ENCODE data around the gene ULK4. TPM values are rescaled to one million over a fixed set of nuclear protein-coding genes. Genes with fewer than 3 reads are reported as not detected.

The ULK4 gene
- total RNA-seq, 2 experiments from 2014 or later: 9.5 to 10.8 TPM

DNA sequence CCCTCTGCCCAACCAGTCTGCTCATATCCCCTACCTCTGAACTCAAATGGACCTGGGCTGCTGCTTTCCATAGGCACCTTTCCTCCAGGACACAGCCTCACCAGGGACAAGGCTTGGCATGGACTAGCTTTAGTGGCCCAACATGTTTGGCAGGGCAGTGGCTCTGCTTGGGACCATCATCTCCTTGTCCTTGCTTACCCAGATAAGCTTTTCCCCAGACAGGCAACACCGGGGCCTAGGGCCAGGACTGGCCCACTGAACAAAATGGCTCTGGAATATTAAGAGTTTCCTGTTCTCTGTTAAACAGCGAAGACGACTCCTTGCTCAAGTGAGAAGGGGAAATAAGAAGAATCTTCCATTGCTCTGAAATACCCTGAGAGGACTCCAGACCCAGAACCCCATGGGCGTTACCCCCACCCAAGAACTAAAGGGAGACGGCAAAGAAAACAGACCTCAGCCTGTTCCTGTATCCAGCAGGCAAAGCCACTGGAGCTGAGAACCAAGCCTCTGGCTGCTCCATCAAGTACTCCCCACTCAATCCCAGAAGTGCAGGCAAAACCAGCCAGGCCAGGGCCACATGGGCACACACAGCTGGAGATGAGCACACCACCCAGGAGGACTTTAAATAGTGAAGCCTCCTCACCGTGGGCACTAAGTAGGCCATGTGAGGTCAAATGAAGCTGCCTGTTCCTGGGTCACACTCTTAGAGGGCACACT lies 717.1 kb downstream of the ULK4 start:
- H3K36me3 Mint-ChIP-seq: peaks cover 6% of the 10 kb centered on the region
- CTCF ChIA-PET: no interaction called here
- POLR2A ChIA-PET: no interaction called here
- no peaks in the 10 kb centered on the region for H3K9me3 Mint-ChIP-seq
- H3K4me1 Mint-ChIP-seq (ENCODE audit: low read depth): no peaks in the 10 kb centered on the region
- intact Hi-C loops (cut with micrococcal nuclease): no loop called here
- no peak overlapping the region for H3K4me3 Mint-ChIP-seq
- no peak for DNase-seq
- H3K27me3 Mint-ChIP-seq: no peaks in the 10 kb centered on the region
- H3K27ac Mint-ChIP-seq: no peak overlapping the region

DNA sequence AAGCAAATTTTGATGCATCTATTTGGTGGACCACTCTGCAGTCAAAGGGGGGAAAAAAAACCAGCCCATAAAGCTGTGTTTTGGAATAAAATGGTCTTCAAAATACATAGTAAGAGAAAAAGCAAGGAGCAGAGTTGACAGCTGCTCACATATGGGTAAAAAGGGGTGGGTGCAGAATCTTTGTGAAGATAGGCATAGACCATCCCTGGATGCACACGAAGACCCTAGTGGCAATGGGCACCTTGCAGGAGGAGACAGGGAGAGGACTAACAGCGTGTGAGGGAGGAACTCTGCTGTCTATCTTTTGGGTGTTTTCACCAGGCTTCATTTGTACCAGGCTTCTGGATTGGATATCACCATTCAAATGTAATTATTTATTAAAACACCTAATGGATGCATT lies 718.7 kb downstream of the ULK4 start:
- Mint-ChIP-seq H3K36me3 (peaks cover 21% of the 10 kb centered on the region), H3K4me1 (ENCODE audit: low read depth) (no peaks in the 10 kb centered on the region), H3K27ac (no peak overlapping the region), H3K4me3 (no peak overlapping the region), H3K27me3 (no peaks in the 10 kb centered on the region), H3K9me3 (no peaks in the 10 kb centered on the region)
- CTCF ChIA-PET: no interaction called here
- intact Hi-C loops (cut with micrococcal nuclease): no loop called here
- no peak for DNase-seq
- POLR2A ChIA-PET: no interaction called here

DNA sequence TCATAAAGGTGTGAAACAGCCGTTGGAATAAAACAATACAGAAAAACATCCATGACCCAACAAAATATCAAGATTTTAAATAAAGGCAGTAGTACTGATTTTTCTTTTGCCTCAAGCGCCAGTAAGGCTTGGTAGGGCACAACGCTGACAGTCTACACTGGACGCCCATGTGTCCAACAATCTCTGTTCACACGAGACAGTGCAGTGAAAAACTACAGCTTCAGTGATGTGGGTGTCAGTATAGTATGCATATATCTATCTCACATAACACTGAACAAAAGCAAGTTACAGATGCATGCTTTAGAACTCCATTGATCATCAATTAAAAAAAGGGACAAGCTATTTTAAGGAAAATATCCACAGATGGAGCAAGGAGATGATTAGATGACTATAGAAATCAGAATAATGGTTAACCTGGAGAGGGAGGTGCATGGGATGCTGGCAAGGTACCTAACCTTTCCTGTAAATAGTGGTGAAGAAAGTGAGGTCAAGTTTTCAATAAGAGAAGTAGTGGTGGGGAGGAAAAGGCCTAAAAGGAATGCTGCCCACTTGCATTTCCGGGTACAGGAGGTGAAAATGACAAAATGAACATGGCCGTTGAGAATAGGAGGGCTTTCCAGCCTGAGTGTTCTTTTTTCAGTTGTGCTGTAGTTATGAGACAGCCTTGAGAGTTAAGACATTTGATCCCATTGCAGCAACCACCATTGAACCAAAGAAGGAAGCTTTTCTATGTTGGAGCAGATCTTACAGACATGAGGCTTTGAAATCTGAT lies 719.9 kb downstream of the ULK4 start:
- no peaks in the 10 kb centered on the region for H3K9me3 Mint-ChIP-seq
- peak overlapping the region; percentile 1 for H3K27ac Mint-ChIP-seq
- POLR2A ChIA-PET: interaction anchor here (1.1 kb wide), 1 partner anchor 43 kb away, joined by 4 read pairs; the partner anchor contains the start of gene CTNNB1
- H3K4me3 Mint-ChIP-seq: no peak overlapping the region
- CTCF ChIA-PET: no interaction called here
- intact Hi-C loops (cut with micrococcal nuclease): no loop called here
- no peaks in the 10 kb centered on the region for H3K27me3 Mint-ChIP-seq
- H3K4me1 Mint-ChIP-seq (ENCODE audit: low read depth): no peaks in the 10 kb centered on the region
- H3K36me3 Mint-ChIP-seq: peaks cover 30% of the 10 kb centered on the region
- no peak for DNase-seq

DNA sequence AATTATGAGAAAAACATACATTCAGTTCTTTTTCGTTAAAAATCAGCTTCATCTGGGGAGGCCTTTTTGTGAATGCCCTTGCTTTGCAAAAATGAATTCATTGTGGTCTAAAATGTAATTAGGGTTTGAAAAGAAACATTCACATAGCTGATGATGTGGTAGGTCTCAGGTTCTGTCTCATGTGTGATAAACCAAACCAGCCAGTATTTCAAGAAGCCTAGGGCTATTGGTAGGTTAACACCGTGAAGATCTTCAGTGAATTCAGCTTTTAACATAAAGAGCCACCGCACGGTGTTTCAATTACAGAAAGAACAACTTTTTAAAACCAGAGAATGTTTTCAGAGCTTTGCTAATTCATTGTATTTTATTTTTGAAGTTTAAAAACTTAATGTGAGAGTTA lies 720.7 kb downstream of the ULK4 start:
- H3K4me3 Mint-ChIP-seq: no peak overlapping the region
- H3K27me3 Mint-ChIP-seq: no peaks in the 10 kb centered on the region
- CTCF ChIA-PET: no interaction called here
- no peak for DNase-seq
- H3K4me1 Mint-ChIP-seq (ENCODE audit: low read depth): no peaks in the 10 kb centered on the region
- H3K9me3 Mint-ChIP-seq: no peaks in the 10 kb centered on the region
- POLR2A ChIA-PET: no interaction called here
- H3K27ac Mint-ChIP-seq: peak overlapping the region; percentile 23
- intact Hi-C loops (cut with micrococcal nuclease): no loop called here
- peaks cover 33% of the 10 kb centered on the region for H3K36me3 Mint-ChIP-seq

DNA sequence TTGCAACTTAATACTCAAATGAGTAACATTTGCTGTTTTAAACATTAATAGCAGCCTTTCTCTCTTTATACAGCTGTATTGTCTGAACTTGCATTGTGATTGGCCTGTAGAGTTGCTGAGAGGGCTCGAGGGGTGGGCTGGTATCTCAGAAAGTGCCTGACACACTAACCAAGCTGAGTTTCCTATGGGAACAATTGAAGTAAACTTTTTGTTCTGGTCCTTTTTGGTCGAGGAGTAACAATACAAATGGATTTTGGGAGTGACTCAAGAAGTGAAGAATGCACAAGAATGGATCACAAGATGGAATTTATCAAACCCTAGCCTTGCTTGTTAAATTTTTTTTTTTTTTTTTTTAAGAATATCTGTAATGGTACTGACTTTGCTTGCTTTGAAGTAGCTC lies 722.3 kb downstream of the ULK4 start:
- no peaks in the 10 kb centered on the region for H3K4me1 Mint-ChIP-seq (ENCODE audit: low read depth)
- POLR2A ChIA-PET: no interaction called here
- H3K9me3 Mint-ChIP-seq: no peaks in the 10 kb centered on the region
- DNase-seq: no peak
- CTCF ChIA-PET: no interaction called here
- peaks cover 46% of the 10 kb centered on the region for H3K36me3 Mint-ChIP-seq
- H3K27me3 Mint-ChIP-seq: no peaks in the 10 kb centered on the region
- intact Hi-C loops (cut with micrococcal nuclease): no loop called here
- H3K27ac Mint-ChIP-seq: no peak overlapping the region
- no peak overlapping the region for H3K4me3 Mint-ChIP-seq

DNA sequence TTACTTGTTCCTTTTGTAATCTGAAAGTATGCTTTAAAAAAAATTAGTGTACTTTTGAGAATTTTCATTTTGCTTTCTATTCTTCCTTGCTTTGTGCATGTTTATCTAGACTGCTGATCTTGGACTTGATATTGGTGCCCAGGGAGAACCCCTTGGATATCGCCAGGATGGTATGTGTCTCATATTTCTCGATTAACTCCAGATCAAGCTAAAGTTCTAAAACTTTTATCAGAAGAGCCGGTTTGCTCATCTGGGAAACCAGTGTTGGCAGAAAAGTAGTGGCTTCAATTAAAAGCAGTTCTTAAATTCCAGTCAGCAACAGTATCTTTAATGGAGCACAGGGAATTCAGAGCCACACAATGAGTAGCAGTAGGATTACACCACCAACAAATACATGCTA lies 724.0 kb downstream of the ULK4 start:
- no peaks in the 10 kb centered on the region for H3K4me1 Mint-ChIP-seq (ENCODE audit: low read depth)
- intact Hi-C loops (cut with micrococcal nuclease): no loop called here
- no peaks in the 10 kb centered on the region for H3K27me3 Mint-ChIP-seq
- CTCF ChIA-PET: no interaction called here
- no peak for DNase-seq
- no peak overlapping the region for H3K27ac Mint-ChIP-seq
- peaks cover 61% of the 10 kb centered on the region for H3K36me3 Mint-ChIP-seq
- H3K9me3 Mint-ChIP-seq: no peaks in the 10 kb centered on the region
- no peak overlapping the region for H3K4me3 Mint-ChIP-seq
- POLR2A ChIA-PET: no interaction called here

DNA sequence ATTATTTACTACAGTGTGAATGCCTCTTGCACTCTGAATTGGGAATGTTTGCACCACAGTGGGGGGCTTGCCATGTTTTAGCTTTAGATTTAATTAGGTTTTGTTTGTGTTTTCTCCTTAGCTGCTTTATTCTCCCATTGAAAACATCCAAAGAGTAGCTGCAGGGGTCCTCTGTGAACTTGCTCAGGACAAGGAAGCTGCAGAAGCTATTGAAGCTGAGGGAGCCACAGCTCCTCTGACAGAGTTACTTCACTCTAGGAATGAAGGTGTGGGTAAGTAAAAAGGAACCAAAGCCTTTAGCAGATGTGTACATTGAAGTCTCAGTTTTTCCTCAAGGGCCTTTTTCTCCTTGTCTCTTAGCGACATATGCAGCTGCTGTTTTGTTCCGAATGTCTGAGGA lies 725.7 kb downstream of the ULK4 start:
- POLR2A ChIA-PET: interaction anchor here (0.8 kb wide), 1 partner anchor 12 kb away, joined by 3 read pairs; no protein-coding TSS in a partner anchor

DNA sequence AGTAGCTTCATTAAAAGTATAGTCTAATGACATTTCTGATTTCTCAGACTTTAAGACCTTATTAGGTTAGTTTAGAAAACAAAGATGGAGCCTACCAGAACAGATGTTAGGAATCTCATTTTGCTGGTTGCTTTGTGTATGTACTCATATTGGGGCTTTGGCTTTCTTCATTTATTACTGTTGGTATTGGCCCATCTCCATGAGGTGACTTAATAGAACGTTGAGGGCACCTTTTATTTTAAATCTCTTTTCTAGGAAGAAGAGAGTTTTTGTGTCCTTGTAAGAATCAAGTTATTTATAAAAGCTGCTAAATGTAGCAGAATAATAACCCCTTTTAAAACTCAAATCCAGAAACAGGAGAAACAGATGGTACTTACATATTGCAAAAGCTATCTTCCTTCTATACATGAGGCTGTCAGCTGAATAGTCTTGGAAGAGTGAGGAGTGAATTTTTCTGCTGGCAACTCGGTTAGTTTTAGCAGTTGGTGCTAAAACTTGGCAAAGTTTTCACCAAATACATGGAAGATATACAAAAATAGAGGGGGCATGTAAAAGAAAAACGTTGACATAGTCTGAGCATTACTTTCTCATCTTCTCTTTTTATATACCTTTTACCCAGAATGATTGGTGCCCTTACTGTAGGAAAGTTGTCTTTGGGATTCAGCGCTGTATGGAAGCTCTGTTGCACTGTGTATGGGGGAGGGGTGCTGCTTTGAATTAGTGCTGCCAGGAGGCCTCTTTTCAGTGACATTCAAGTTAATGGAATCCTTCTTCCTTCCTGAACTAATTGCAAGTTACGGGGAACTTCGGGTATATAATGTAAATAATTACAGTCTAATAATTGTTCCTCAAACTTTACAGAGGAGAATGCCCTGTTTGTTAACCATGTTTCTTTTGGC lies 726.8 kb downstream of the ULK4 start:
- intact Hi-C loops (cut with micrococcal nuclease): no loop called here
- no peak overlapping the region for H3K4me3 Mint-ChIP-seq
- no peak for DNase-seq
- H3K27me3 Mint-ChIP-seq: no peaks in the 10 kb centered on the region
- H3K27ac Mint-ChIP-seq: no peak overlapping the region
- peaks cover 4% of the 10 kb centered on the region for H3K4me1 Mint-ChIP-seq (ENCODE audit: low read depth)
- H3K36me3 Mint-ChIP-seq: peaks cover 71% of the 10 kb centered on the region
- H3K9me3 Mint-ChIP-seq: no peaks in the 10 kb centered on the region
- ChIA-PET CTCF (no interaction called here), POLR2A (interaction anchor here (1.1 kb wide), 1 partner anchor 36 kb away, joined by 3 read pairs; the partner anchor contains the start of gene CTNNB1)

More for the DNA sequence above, 725.7 kb downstream of the ULK4 start:
- no peaks in the 10 kb centered on the region for H3K9me3 Mint-ChIP-seq
- CTCF ChIA-PET: no interaction called here
- no peak for DNase-seq
- H3K36me3 Mint-ChIP-seq: peaks cover 70% of the 10 kb centered on the region
- intact Hi-C loops (cut with micrococcal nuclease): no loop called here
- no peaks in the 10 kb centered on the region for H3K27me3 Mint-ChIP-seq
- H3K27ac Mint-ChIP-seq: no peak overlapping the region
- no peaks in the 10 kb centered on the region for H3K4me1 Mint-ChIP-seq (ENCODE audit: low read depth)
- no peak overlapping the region for H3K4me3 Mint-ChIP-seq

DNA sequence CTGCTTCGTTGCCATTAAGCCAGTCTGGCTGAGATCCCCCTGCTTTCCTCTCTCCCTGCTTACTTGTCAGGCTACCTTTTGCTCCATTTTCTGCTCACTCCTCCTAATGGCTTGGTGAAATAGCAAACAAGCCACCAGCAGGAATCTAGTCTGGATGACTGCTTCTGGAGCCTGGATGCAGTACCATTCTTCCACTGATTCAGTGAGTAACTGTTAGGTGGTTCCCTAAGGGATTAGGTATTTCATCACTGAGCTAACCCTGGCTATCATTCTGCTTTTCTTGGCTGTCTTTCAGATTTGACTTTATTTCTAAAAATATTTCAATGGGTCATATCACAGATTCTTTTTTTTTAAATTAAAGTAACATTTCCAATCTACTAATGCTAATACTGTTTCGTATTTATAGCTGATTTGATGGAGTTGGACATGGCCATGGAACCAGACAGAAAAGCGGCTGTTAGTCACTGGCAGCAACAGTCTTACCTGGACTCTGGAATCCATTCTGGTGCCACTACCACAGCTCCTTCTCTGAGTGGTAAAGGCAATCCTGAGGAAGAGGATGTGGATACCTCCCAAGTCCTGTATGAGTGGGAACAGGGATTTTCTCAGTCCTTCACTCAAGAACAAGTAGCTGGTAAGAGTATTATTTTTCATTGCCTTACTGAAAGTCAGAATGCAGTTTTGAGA lies 737.6 kb downstream of the ULK4 start:
- no peak overlapping the region for H3K27ac Mint-ChIP-seq

DNA sequence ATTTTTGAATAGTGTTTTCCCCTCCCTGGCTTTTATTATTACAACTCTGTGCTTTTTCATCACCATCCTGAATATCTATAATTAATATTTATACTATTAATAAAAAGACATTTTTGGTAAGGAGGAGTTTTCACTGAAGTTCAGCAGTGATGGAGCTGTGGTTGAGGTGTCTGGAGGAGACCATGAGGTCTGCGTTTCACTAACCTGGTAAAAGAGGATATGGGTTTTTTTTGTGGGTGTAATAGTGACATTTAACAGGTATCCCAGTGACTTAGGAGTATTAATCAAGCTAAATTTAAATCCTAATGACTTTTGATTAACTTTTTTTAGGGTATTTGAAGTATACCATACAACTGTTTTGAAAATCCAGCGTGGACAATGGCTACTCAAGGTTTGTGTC lies 738.2 kb downstream of the ULK4 start:
- ChIA-PET CTCF (no interaction called here), POLR2A (interaction anchor here (1.3 kb wide), 1 partner anchor 13 kb away, joined by 3 read pairs; no protein-coding TSS in a partner anchor)
- H3K36me3 Mint-ChIP-seq: peaks cover 40% of the 10 kb centered on the region
- H3K4me1 Mint-ChIP-seq (ENCODE audit: low read depth): peaks cover 58% of the 10 kb centered on the region
- intact Hi-C loops (cut with micrococcal nuclease): no loop called here
- no peak overlapping the region for H3K4me3 Mint-ChIP-seq
- H3K27ac Mint-ChIP-seq: no peak overlapping the region
- no peaks in the 10 kb centered on the region for H3K9me3 Mint-ChIP-seq
- DNase-seq: no peak
- H3K27me3 Mint-ChIP-seq: no peaks in the 10 kb centered on the region

More for the DNA sequence above, 737.6 kb downstream of the ULK4 start:
- H3K4me1 Mint-ChIP-seq (ENCODE audit: low read depth): peaks cover 58% of the 10 kb centered on the region
- peaks cover 44% of the 10 kb centered on the region for H3K36me3 Mint-ChIP-seq
- ChIA-PET CTCF (no interaction called here), POLR2A (interaction anchor here (0.8 to 2.2 kb wide), 4 partner anchors 12 to 25 kb away, joined by 3 to 10 read pairs (median 3); partner anchors contain the start of gene CTNNB1)
- no peak for DNase-seq
- no peaks in the 10 kb centered on the region for H3K9me3 Mint-ChIP-seq
- H3K4me3 Mint-ChIP-seq: no peak overlapping the region
- H3K27me3 Mint-ChIP-seq: no peaks in the 10 kb centered on the region
- intact Hi-C loops (cut with micrococcal nuclease): no loop called here

DNA sequence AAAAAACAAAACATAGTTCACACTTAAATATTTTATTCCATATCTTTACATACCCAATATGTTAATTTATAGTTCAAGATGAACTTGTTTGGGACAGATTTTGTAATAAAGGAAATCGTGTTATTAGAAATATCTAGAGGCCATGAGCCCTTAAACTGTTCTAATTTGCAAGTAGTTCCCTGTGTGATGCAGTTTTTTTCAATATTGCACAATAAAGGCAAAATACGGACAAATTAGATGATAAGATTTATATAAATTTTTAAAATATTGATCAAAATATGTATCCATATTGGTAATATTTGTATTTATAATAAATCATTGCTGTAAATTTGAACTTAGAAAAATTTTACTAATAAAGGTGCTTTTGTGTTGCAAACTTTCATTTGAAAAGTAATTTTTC lies 738.8 kb downstream of the ULK4 start:
- ChIA-PET POLR2A (interaction anchor here (1.3 kb wide), 1 partner anchor 24 kb away, joined by 6 read pairs; the partner anchor contains the start of gene CTNNB1), CTCF (no interaction called here)
- H3K4me3 Mint-ChIP-seq: no peak overlapping the region
- DNase-seq: no peak
- no peaks in the 10 kb centered on the region for H3K27me3 Mint-ChIP-seq
- intact Hi-C loops (cut with micrococcal nuclease): no loop called here
- H3K9me3 Mint-ChIP-seq: no peaks in the 10 kb centered on the region
- H3K27ac Mint-ChIP-seq: no peak overlapping the region
- peaks cover 57% of the 10 kb centered on the region for H3K4me1 Mint-ChIP-seq (ENCODE audit: low read depth)
- peaks cover 34% of the 10 kb centered on the region for H3K36me3 Mint-ChIP-seq

All from activated CD4-positive, alpha-beta memory T cell treated with anti-CD3 and anti-CD28 coated beads for 36 hours (primary cell).